IMR-90 (cell line): ENCODE measurements around the gene ZNF831. TPM values are rescaled to one million over a fixed set of nuclear protein-coding genes. Genes with fewer than 3 reads are reported as not detected.

Source experiments
- ATAC-seq: fragments of 200-7000 bp; cut with Tn5 transposase; 2 replicates; pipeline ENCODE4 v1.9.1; 2020; ENCODE audit warnings: low read depth, mild to moderate bottlenecking, moderate library complexity
- BruUV-seq: library from RNA; stranded (reverse); fragments of 400-500 nt; replicated peaks from 2 replicates; lab custom pipeline; 2021; lab: Mats Ljungman, UMichigan
- CTCF ChIA-PET: fragments of 300-600 bp; formaldehyde crosslinking; extraction: SDS; loops from one replicate; lab custom pipeline; 2021; ENCODE audit warnings: antibody characterized with exemption; lab: Yijun Ruan, JAX
- POLR2A ChIA-PET: fragments of 300-600 bp; sonication (Branson Sonifier 250); formaldehyde crosslinking; loops from one replicate; lab custom pipeline; 2022; ENCODE audit warnings: antibody characterized with exemption; ENCODE audit not compliant: unreplicated experiment; lab: Charles Lee
- DNase-seq: peaks from one replicate; pipeline ENCODE4 v3.0.0; 2013
- H2AFZ ChIP-seq: replicated peaks from 2 replicates; pipeline ENCODE3; 2013; ENCODE audit warnings: low read length, mild to moderate bottlenecking; ENCODE audit not compliant: poor library complexity
- H2AK5ac ChIP-seq: 2 replicates; pipeline ENCODE4 v1.6.1; 2013; ENCODE audit warnings: low read depth, low read length, inconsistent platforms
- H2AK9ac ChIP-seq: replicated peaks from 2 replicates; pipeline ENCODE3; 2013; ENCODE audit warnings: mild to moderate bottlenecking, low read depth, low read length, moderate library complexity; ENCODE audit not compliant: poor library complexity
- H2BK120ac ChIP-seq: 2 replicates; pipeline ENCODE4 v1.6.1; 2013; ENCODE audit warnings: low read depth, low read length, inconsistent platforms
- H2BK15ac ChIP-seq: 3 replicates; pipeline ENCODE4 v1.6.1; 2013; ENCODE audit warnings: low read depth, low read length, inconsistent platforms
- H2BK20ac ChIP-seq: 2 replicates; pipeline ENCODE4 v1.6.1; 2013; ENCODE audit warnings: low read depth, mild to moderate bottlenecking, inconsistent platforms, low read length, moderate library complexity
- H2BK5ac ChIP-seq: 2 replicates; pipeline ENCODE4 v1.6.1; 2013; ENCODE audit warnings: mild to moderate bottlenecking, low read depth, low read length, inconsistent platforms; ENCODE audit not compliant: poor library complexity, severe bottlenecking
- H3K14ac ChIP-seq: replicated peaks from 2 replicates; pipeline ENCODE4 v1.6.1; 2013; ENCODE audit warnings: low read depth, low read length, inconsistent platforms
- H3K18ac ChIP-seq: 2 replicates; pipeline ENCODE4 v1.6.1; 2013; ENCODE audit warnings: low read depth, low read length, control low read depth
- H3K23ac ChIP-seq: 2 replicates; pipeline ENCODE4 v1.6.1; 2013; ENCODE audit warnings: low read depth, low read length, inconsistent platforms
- H3K27ac ChIP-seq: 2 replicates; pipeline ENCODE4 v1.5.1; 2013; ENCODE audit warnings: mild to moderate bottlenecking, control low read depth, low read length; ENCODE audit not compliant: insufficient read depth
- H3K27me3 ChIP-seq: 2 replicates; pipeline ENCODE4 v1.6.1; 2013; ENCODE audit warnings: low read length; ENCODE audit not compliant: control insufficient read depth, insufficient read depth
- H3K36me3 ChIP-seq: 2 replicates; pipeline ENCODE4 v1.6.1; 2013; ENCODE audit warnings: low read length, mixed read lengths; ENCODE audit not compliant: control insufficient read depth, insufficient read depth
- H3K4ac ChIP-seq: 2 replicates; pipeline ENCODE4 v1.6.1; 2013; ENCODE audit warnings: low read depth, low read length, inconsistent platforms
- H3K4me1 ChIP-seq: 2 replicates; pipeline ENCODE4 v1.6.1; 2013; ENCODE audit warnings: low read length, mixed read lengths; ENCODE audit not compliant: control insufficient read depth, insufficient read depth
- H3K4me2 ChIP-seq: 2 replicates; pipeline ENCODE4 v1.6.1; 2013; ENCODE audit warnings: low read depth, mild to moderate bottlenecking, control low read depth, low read length, moderate library complexity
- H3K4me3 ChIP-seq: 2 replicates; pipeline ENCODE4 v1.5.1; 2013; ENCODE audit warnings: low read depth, mild to moderate bottlenecking, control low read depth, low read length, moderate library complexity; ENCODE audit not compliant: insufficient read depth
- H3K56ac ChIP-seq: 2 replicates; pipeline ENCODE4 v1.6.1; 2013; ENCODE audit warnings: low read length, inconsistent platforms; ENCODE audit not compliant: insufficient read depth; ENCODE audit errors: extremely low read depth
- H3K79me1 ChIP-seq, 2 experiments: 2 replicates each; pipeline ENCODE4 v1.6.1; 2013; ENCODE audit warnings: low read length in 2 of 2, inconsistent platforms in 1 of 2, low read depth in 1 of 2
- H3K9ac ChIP-seq: 2 replicates; pipeline ENCODE4 v1.6.1; 2013; ENCODE audit warnings: low read depth, low read length, control low read depth
- H3K9me1 ChIP-seq: 2 replicates; pipeline ENCODE4 v1.6.1; 2013; ENCODE audit warnings: low read length, inconsistent platforms; ENCODE audit not compliant: insufficient read depth
- H3K9me3 ChIP-seq: 2 replicates; pipeline ENCODE4 v1.6.1; 2013; ENCODE audit warnings: low read length; ENCODE audit not compliant: control insufficient read depth, insufficient read depth
- H4K20me1 ChIP-seq: 2 replicates; pipeline ENCODE4 v1.6.1; 2013; ENCODE audit warnings: low read length, inconsistent platforms; ENCODE audit not compliant: insufficient read depth
- H4K5ac ChIP-seq: 2 replicates; pipeline ENCODE4 v1.6.1; 2013; ENCODE audit warnings: mild to moderate bottlenecking, low read depth, low read length, control low read depth
- H4K8ac ChIP-seq, 2 experiments: 2 replicates each; pipeline ENCODE4 v1.6.1; 2013; ENCODE audit warnings: low read depth in 2 of 2, low read length in 2 of 2, control low read depth in 1 of 2, inconsistent platforms in 1 of 2
- H4K91ac ChIP-seq: 2 replicates; pipeline ENCODE4 v1.6.1; 2013; ENCODE audit warnings: low read depth, low read length, inconsistent platforms; ENCODE audit not compliant: insufficient read depth
- ELK1 ChIP-seq: fragments of 150-350 bp; IDR thresholded peaks from 2 replicates; pipeline ENCODE4 v1.6.1; 2016; ENCODE audit warnings: low read depth, mild to moderate bottlenecking, low read length, moderate library complexity, borderline replicate concordance
- POLR2A ChIP-seq: IDR thresholded peaks from 2 replicates; pipeline ENCODE4 v1.6.1; 2012; ENCODE audit warnings: mild to moderate bottlenecking, low read depth, low read length
- SMC3 ChIP-seq: fragments of 150-350 bp; IDR thresholded peaks from 2 replicates; pipeline ENCODE4 v1.6.1; 2016; ENCODE audit warnings: low read depth, mild to moderate bottlenecking, antibody characterized with exemption, low read length, moderate library complexity
- dilution Hi-C: fragments of 300-500 bp; cut with HindIII; formaldehyde crosslinking; loops from one replicate; pipeline ENCODE4 v1.14.3; 2018; ENCODE audit warnings: low sequenced_read_pairs; ENCODE audit not compliant: unreplicated experiment
- in situ Hi-C: fragments of 300-500 bp; cut with MboI; formaldehyde crosslinking; loops from 3 replicates; pipeline ENCODE4 v1.14.3; 2019; ENCODE audit warnings: low sequenced_read_pairs, inconsistent platforms, mixed read lengths
- intact Hi-C: fragments of 100-400 bp; cut with micrococcal nuclease; formaldehyde crosslinking; loops from 2 replicates; pipeline ENCODE4 v1.10.0; 2022
- polyA plus RNA-seq, 3 experiments: library from polyadenylated mRNA; depleted of rRNA; stranded (reverse); fragments of >200 nt; gene quantifications; 2 replicates each; pipeline ENCODE4 v1.2.3, GENCODE V29; 2012; ENCODE audit warnings: low replicate concordance in 1 of 3
- total RNA-seq: library from RNA; depleted of rRNA; stranded (reverse); fragments of >200 nt; gene quantifications from 2 replicates; pipeline ENCODE4 v1.2.3, GENCODE V29; 2012

The ZNF831 gene
- total and polyA plus RNA-seq, 2 of the 4 experiments (the other 2 are of a cell fraction): not detected

DNA sequence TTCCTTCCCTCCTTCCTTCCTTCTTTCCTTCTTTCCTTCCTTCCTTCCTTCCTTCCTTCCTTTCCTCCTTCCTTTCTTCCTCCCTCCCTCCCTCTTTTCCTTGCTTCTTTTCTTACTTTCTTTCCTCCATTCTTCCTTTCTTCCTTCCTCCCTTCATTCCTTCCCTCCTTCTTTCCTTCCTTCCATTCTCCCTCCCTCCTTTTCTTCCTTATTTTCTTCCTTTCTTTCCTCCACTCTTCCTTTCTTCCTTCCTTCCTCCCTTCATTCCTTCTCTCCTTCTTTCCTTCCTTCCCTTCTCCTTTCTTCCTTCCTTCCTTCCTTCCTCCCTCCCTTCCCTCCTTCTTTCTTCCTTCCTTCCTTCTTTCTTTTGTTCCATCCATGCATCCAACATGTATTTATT lies 101.7 kb downstream of the ZNF831 start:
- H3K14ac ChIP-seq: no peak overlapping the region
- H3K9me3 ChIP-seq: no peaks in the 10 kb centered on the region
- no peak overlapping the region for H3K4me3 ChIP-seq
- no peak for ATAC-seq
- no peak overlapping the region for H2BK5ac ChIP-seq
- ChIA-PET POLR2A (no interaction called here), CTCF (no interaction called here)
- H3K27ac ChIP-seq: no peak overlapping the region
- H3K4me1 ChIP-seq: no peaks in the 10 kb centered on the region
- H2AK5ac ChIP-seq: no peak overlapping the region
- no peak overlapping the region for H2AFZ ChIP-seq
- BruUV-seq: no TSS peak
- in situ Hi-C loops: no loop called here
- dilution Hi-C loops: no loop called here
- H3K23ac ChIP-seq: no peak overlapping the region
- H3K36me3 ChIP-seq: no peaks in the 10 kb centered on the region
- no peak overlapping the region for H4K91ac ChIP-seq
- no peak for TF ChIP-seq SMC3
- TF ChIP-seq POLR2A: no peak
- no peak for TF ChIP-seq ELK1
- H2AK9ac ChIP-seq: no peak overlapping the region
- H4K20me1 ChIP-seq: no peaks in the 10 kb centered on the region
- no peak for DNase-seq
- no peak overlapping the region for H2BK20ac ChIP-seq
- no peak overlapping the region for H2BK120ac ChIP-seq
- H3K79me1 ChIP-seq: no peaks in the 10 kb centered on the region
- H3K9ac ChIP-seq: no peak overlapping the region
- no peak overlapping the region for H3K4ac ChIP-seq
- H3K9me1 ChIP-seq: no peaks in the 10 kb centered on the region
- no peak overlapping the region for H3K18ac ChIP-seq
- no peaks in the 10 kb centered on the region; the same call in 1 of the 2 replicates for H3K27me3 ChIP-seq
- H4K8ac ChIP-seq: no peak overlapping the region
- H2BK15ac ChIP-seq: no peak overlapping the region
- no peak overlapping the region for H3K56ac ChIP-seq
- H4K5ac ChIP-seq: no peak overlapping the region
- no peak overlapping the region for H3K4me2 ChIP-seq
- intact Hi-C loops: no loop called here
